ENCODE measurements around the gene AZI2. TPM values are rescaled to one million over a fixed set of nuclear protein-coding genes. Genes with fewer than 3 reads are reported as not detected.

AZI2 gene, protein sequence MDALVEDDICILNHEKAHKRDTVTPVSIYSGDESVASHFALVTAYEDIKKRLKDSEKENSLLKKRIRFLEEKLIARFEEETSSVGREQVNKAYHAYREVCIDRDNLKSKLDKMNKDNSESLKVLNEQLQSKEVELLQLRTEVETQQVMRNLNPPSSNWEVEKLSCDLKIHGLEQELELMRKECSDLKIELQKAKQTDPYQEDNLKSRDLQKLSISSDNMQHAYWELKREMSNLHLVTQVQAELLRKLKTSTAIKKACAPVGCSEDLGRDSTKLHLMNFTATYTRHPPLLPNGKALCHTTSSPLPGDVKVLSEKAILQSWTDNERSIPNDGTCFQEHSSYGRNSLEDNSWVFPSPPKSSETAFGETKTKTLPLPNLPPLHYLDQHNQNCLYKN
- total RNA-seq, result 100 to 1,000 TPM in 1 of 4 donors, 10 to 100 TPM in 3; 42.1 to 178 (median 54.8) TPM

DNA sequence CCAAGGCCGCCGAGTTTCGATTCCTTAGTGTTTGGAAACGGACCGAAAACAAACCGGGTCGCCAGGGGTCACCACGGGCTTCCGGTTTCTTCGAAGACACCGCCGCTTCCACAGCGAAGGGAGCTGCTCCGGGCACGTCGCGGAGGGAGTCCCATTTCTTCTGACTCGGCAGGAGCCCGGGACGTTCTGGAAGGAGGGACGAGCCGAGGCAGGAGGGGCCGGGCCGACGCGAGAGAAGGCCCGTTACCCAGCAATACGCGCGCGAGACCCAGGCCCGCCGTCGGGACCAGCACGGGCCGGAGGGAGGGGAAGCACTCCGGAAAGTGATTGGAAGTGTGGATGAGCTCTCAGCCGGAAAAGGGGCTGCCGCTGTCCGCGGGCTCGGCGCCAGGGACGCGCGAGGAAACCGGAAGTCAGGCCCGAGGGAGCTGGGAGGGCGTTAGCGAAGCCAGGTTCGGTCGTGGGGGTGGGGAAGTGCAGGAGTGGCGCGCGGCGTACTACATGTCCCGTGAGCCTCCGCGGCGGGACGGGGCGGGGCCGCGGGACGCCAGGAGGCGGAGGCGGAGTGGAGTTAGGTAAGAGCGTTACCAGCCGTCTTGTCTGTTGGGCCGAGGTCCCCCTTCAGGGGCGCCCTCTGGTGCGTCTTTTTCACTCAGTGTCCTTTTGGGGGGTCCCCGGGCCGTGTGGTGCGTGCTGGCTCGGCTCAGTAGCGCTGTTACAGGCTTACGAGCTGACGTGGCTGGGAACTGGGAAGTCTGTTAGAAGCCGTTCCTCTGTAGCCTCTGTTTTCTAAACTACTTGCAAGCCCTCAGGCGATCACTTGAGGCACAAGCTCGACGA, at the start of gene AZI2, which contains the start of gene ZCWPW2:
TSS of gene AZI2 (minus strand) at position 196 of the 840 bp plus-strand sequence. CDS start 8,207 bp downstream, outside the sequence.
TSS of gene ZCWPW2 (plus strand) at position 93 of the 840 bp plus-strand sequence. CDS start 64,348 bp downstream, outside the sequence.
- Histone ChIP-seq H3K27me3 (no peaks in the 10 kb centered on the region), H3K36me3 (peaks cover 0 to 20% (median 0%) of the 10 kb centered on the region in 3 donors), H3K27ac (peak within 1 kb of the TSS; percentile 98 to 99 (median 99)), H3K9me3 (peaks cover 0 to 17% (median 7%) of the 10 kb centered on the region in 3 donors), H3K4me3 (peak within 1 kb of the TSS; percentile 68 to 96 (median 86)), H3K4me1 (peaks cover 5 to 54% (median 13%) of the 10 kb centered on the region in 3 donors)
- WGBS, 2 donors, result 0 to 1% methylated on average over 10 to 33 of the region's 83 CpGs
- TF ChIP-seq POLR2A (IDR thresholded peaks at IDR 0.05) (peak in 3 of 4 donors; percentile 53 to 75 (median 73)), CTCF (IDR thresholded peaks at IDR 0.05) (peak in 2 of 6 experiments; percentile 13 to 16)
- intact Hi-C loops (cut with DNase I), result no loop called here
- DNase-seq, result peak; percentile 80

DNA sequence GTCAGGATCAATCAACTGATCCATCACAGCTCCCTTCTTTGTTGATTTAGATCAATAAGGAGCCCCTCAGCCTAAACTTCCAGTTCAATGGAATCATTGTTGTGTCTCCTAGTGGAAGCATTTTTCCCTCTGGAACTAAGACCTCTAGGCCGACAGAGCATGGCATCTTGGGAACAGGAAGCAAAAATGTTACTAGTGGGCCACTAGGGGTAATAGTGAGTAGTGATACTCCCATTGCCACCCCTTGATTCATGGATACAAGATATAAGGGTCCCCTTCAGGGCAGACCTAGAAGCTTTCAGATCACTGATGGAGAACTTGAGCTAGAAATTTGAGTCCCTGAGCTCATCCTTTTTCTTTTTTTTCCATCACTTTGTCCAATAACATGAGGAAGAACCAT, 40.4 kb upstream of the AZI2 start:
- DNase-seq, result no peak
- H3K4me3 ChIP-seq, result no peak overlapping the region
- TF ChIP-seq CTCF (IDR thresholded peaks at IDR 0.05), result no peak
- no peak for TF ChIP-seq POLR2A (IDR thresholded peaks at IDR 0.05)
- 71 to 75% methylated on average over 1 of the region's 1 CpG for WGBS, 2 donors
- H3K4me1 ChIP-seq, result no peaks in the 10 kb centered on the region
- no peak overlapping the region for H3K27ac ChIP-seq
- H3K27me3 ChIP-seq, result no peaks in the 10 kb centered on the region
- intact Hi-C loops (cut with DNase I), result no loop called here
- peaks cover 0 to 3% (median 0%) of the 10 kb centered on the region in 3 donors for H3K9me3 ChIP-seq
- no peaks in the 10 kb centered on the region for H3K36me3 ChIP-seq

DNA sequence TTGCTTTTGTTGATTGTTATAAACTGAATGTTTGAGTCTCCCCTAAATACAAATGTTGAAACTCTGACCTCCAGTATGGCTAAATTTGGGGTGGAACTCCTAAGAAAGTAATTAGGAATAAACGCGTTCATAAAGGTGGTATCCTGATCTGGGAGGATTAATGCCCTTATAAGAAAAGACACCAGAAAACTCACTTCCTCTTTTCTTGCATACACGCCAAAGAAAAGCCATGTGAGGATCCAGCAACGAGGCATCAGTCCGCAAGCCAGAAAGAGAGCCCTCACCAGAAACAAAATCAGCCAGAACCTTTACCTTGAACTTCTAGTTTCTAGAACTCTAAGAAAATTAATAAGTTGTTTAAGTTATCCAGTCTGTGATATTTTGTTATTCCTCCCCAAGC, 37.4 kb upstream of the AZI2 start:
- Histone ChIP-seq H3K27ac (no peak overlapping the region), H3K36me3 (no peaks in the 10 kb centered on the region), H3K4me3 (no peak overlapping the region), H3K9me3 (no peaks in the 10 kb centered on the region), H3K27me3 (no peaks in the 10 kb centered on the region), H3K4me1 (no peaks in the 10 kb centered on the region)
- DNase-seq, result no peak
- intact Hi-C loops (cut with DNase I), result no loop called here
- TF ChIP-seq POLR2A (IDR thresholded peaks at IDR 0.05), result no peak
- no peak for TF ChIP-seq CTCF (IDR thresholded peaks at IDR 0.05)
- WGBS, 2 donors, result 78 to 95% methylated on average over 5 of the region's 5 CpGs

GRCh38 chr3:28376424-28376823, 27.8 kb upstream of the AZI2 start:
- H3K4me3 ChIP-seq, result no peak overlapping the region
- no peaks in the 10 kb centered on the region for H3K36me3 ChIP-seq
- no peak for TF ChIP-seq POLR2A (IDR thresholded peaks at IDR 0.05)
- no peak for TF ChIP-seq CTCF (IDR thresholded peaks at IDR 0.05)
- no peaks in the 10 kb centered on the region for H3K27me3 ChIP-seq
- no peaks in the 10 kb centered on the region for H3K4me1 ChIP-seq
- WGBS, 2 donors, result 80 to 90% methylated on average over 4 of the region's 4 CpGs
- H3K27ac ChIP-seq, result no peak overlapping the region
- no peaks in the 10 kb centered on the region for H3K9me3 ChIP-seq
- intact Hi-C loops (cut with DNase I), result no loop called here
- DNase-seq, result no peak

Measured in esophagus squamous epithelium (tissue), 5 donors.